Smooth muscle cell of the brain vasculature (primary cell): ENCODE results near the gene CABLES2.

Experiments used
- DNase-seq: peaks from one replicate; pipeline ENCODE4 v3.0.0-alpha.2; 2012; ENCODE audit warnings: low read depth, low spot score

The CABLES2 gene

GRCh38 chr20:62405108-62405980 is 1.7 kb downstream of the CABLES2 start:
- no peak for DNase-seq

GRCh38 chr20:62404761-62405107 is 2.4 kb downstream of the CABLES2 start:
- no peak for DNase-seq

GRCh38 chr20:62404112-62404665 is 2.9 kb downstream of the CABLES2 start:
- DNase-seq: no peak

- DNase-seq: no peak
Observed at GRCh38 chr20:62403331-62403730, 3.8 kb downstream of the CABLES2 start.

- no peak for DNase-seq
Observed at GRCh38 chr20:62402456-62403150, 4.5 kb downstream of the CABLES2 start.

GRCh38 chr20:62401331-62401779 is 5.7 kb downstream of the CABLES2 start:
- DNase-seq: no peak

GRCh38 chr20:62400541-62400940 is 6.5 kb downstream of the CABLES2 start:
- no peak for DNase-seq

GRCh38 chr20:62400021-62400420 is 7.1 kb downstream of the CABLES2 start:
- DNase-seq: no peak

GRCh38 chr20:62398120-62398821 is 8.8 kb downstream of the CABLES2 start:
- DNase-seq: no peak

GRCh38 chr20:62396367-62397239 is 10.5 kb downstream of the CABLES2 start:
- DNase-seq: no peak

- no peak for DNase-seq
Observed at GRCh38 chr20:62395311-62396242, 11.5 kb downstream of the CABLES2 start.

GRCh38 chr20:62394248-62395245 is 12.5 kb downstream of the CABLES2 start:
- DNase-seq: no peak

- no peak for DNase-seq
Observed at GRCh38 chr20:62393830-62394229, 13.3 kb downstream of the CABLES2 start.

GRCh38 chr20:62393335-62393665 is 13.8 kb downstream of the CABLES2 start:
- no peak for DNase-seq

GRCh38 chr20:62392621-62393334 is 14.3 kb downstream of the CABLES2 start:
- no peak for DNase-seq

- no peak for DNase-seq
Observed at GRCh38 chr20:62392077-62392418, 15.0 kb downstream of the CABLES2 start.

GRCh38 chr20:62391165-62392076 is 15.7 kb downstream of the CABLES2 start:
- DNase-seq: no peak
